ENCODE measurements around the gene JAZF1. TPM values are rescaled to one million over a fixed set of nuclear protein-coding genes. Genes with fewer than 3 reads are reported as not detected.

The JAZF1 gene
- total RNA-seq, 2 experiments from 2014 or later, result 3.3 to 4.0 TPM

DNA sequence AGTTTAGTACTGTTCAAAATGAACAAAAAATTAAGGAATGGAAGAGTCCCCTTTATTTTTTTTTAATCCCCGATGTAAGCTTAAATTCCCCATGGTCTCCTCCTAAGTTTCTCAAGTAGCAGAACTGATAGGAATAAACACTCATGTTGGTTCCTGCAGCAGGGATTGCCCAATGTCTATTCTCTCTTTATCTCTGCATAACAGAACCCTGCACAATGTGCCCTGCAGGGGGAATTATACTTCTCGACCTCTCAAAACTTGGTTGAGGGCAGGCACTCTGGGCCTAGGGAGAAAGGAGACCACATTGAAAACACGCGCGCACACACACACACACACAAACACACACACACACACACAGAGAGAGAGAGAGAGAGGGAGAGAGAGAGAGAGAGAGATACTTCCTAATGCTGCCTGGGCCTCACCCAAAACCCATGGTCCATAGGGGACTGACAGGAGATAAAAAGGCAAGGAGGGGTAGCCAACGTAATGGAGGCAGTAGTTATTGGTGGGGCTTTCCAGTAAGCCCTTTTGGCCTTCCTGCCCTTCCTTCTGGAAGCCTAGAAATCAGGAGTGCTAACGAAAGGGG is 22.7 kb downstream of the JAZF1 start:
- Mint-ChIP-seq H3K36me3 (ENCODE audit: low read depth) (peaks cover 7% of the 10 kb centered on the region), H3K27ac (no peak overlapping the region), H3K9me3 (no peaks in the 10 kb centered on the region), H3K4me1 (ENCODE audit: low read depth) (peaks cover 39% of the 10 kb centered on the region), H3K4me3 (no peak overlapping the region), H3K27me3 (no peaks in the 10 kb centered on the region)
- ChIA-PET POLR2A (interaction anchor here (0.9 kb wide), 1 partner anchor 20 kb away, joined by 3 read pairs; no protein-coding TSS in a partner anchor), CTCF (interaction anchor here (0.5 to 1.0 kb wide), 4 partner anchors 15 to 139 kb away, joined by 3 read pairs; no protein-coding TSS in a partner anchor)
- DNase-seq (no peak), ATAC-seq (no peak)
- TF ChIP-seq, protein P1, sequence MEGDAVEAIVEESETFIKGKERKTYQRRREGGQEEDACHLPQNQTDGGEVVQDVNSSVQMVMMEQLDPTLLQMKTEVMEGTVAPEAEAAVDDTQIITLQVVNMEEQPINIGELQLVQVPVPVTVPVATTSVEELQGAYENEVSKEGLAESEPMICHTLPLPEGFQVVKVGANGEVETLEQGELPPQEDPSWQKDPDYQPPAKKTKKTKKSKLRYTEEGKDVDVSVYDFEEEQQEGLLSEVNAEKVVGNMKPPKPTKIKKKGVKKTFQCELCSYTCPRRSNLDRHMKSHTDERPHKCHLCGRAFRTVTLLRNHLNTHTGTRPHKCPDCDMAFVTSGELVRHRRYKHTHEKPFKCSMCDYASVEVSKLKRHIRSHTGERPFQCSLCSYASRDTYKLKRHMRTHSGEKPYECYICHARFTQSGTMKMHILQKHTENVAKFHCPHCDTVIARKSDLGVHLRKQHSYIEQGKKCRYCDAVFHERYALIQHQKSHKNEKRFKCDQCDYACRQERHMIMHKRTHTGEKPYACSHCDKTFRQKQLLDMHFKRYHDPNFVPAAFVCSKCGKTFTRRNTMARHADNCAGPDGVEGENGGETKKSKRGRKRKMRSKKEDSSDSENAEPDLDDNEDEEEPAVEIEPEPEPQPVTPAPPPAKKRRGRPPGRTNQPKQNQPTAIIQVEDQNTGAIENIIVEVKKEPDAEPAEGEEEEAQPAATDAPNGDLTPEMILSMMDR (IDR thresholded peaks at IDR 0.05), result no peak
- intact Hi-C loops (cut with micrococcal nuclease), result no loop called here

DNA sequence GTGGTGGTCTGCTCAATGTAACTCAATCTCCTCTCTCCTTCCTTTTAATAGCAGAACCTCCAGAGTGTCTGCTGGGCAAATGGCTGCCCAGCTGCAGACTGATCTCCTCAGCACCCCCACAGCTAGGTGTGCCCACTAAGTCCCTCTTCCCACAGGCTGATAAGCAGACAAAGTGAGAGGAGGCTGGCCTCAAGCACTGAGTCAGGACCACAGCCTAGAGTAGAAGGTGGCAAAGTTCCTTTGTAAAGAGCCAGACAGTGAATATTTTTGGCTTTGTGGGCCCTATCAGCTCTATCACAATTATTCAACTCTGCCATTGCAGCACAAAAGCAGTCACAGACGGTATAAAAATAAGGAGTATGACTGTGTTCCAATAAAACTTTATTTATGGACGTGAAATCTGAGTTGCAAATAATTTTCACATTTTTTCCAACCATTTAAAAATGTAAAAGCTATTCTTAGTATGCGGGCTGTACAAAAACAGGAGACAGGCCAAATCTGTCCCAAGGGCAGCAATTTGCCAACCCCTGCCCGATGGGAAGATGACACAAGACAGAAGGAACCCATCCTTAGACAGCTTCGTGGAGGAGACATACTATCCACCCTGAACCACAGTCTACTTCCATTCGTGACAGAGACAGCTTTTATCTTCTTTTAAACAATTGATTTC is 23.4 kb downstream of the JAZF1 start:
- ChIA-PET CTCF (interaction anchor here (0.9 to 1.0 kb wide), 3 partner anchors 15 to 140 kb away, joined by 3 read pairs; no protein-coding TSS in a partner anchor), POLR2A (interaction anchor here (0.9 kb wide), 1 partner anchor 21 kb away, joined by 3 read pairs; no protein-coding TSS in a partner anchor)
- Mint-ChIP-seq H3K4me1 (ENCODE audit: low read depth) (peaks cover 46% of the 10 kb centered on the region), H3K27ac (no peak overlapping the region), H3K4me3 (no peak overlapping the region), H3K36me3 (ENCODE audit: low read depth) (peaks cover 7% of the 10 kb centered on the region), H3K9me3 (peaks cover 1% of the 10 kb centered on the region), H3K27me3 (no peaks in the 10 kb centered on the region)
- ATAC-seq (no peak), DNase-seq (no peak)
- TF ChIP-seq, protein P1 (IDR thresholded peaks at IDR 0.05), result no peak
- intact Hi-C loops (cut with micrococcal nuclease), result no loop called here

DNA sequence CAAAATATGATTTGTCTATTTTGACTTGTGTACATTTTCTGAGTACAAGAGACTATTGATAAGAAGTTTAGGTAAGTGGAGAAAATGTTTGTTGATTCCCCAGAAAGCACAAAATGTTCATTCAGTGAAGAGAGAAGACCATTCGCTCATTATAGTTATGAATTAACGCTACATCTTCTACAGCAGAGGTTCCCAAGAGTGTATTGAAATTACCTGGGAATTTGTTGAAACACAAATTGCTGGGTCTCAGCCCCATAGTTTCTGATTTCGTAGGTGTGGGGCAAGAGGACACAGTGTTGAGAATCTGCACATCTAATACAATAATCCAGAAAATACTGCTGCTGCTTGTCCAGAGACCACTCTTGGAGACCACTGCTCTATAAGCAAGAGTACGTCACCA is 24.2 kb downstream of the JAZF1 start:
- intact Hi-C loops (cut with micrococcal nuclease), result no loop called here
- ATAC-seq (no peak), DNase-seq (no peak)
- POLR2A ChIA-PET, result interaction anchor here (1.2 kb wide), 1 partner anchor 83 kb away, joined by 3 read pairs; no protein-coding TSS in a partner anchor
- TF ChIP-seq, protein P1 (IDR thresholded peaks at IDR 0.05), result no peak
- Mint-ChIP-seq H3K27ac (no peak overlapping the region), H3K27me3 (no peaks in the 10 kb centered on the region), H3K4me3 (no peak overlapping the region), H3K36me3 (ENCODE audit: low read depth) (peaks cover 7% of the 10 kb centered on the region), H3K4me1 (ENCODE audit: low read depth) (peaks cover 51% of the 10 kb centered on the region), H3K9me3 (peaks cover 1% of the 10 kb centered on the region)
- CTCF ChIA-PET, result no interaction called here

DNA sequence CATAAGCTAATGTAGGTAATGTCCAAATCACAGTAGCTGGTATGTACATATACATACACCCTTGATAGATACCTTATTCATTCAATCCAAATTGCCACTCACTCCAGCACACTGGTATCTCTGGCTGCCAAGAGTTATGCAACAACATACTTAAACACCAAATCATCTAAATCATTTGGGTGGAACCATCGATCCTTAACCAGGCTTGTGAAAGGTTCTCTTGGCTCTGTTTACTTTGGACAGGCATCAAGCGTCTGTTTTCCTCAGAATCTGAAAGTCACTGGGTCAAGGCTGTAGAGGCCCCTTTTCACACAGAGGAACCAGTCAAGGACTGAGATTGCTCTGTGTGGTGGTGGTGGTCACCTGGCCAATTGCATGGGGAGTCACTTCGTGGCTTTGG is 24.6 kb downstream of the JAZF1 start:
- Mint-ChIP-seq H3K9me3 (peaks cover 1% of the 10 kb centered on the region), H3K27ac (peak overlapping the region; percentile 82), H3K36me3 (ENCODE audit: low read depth) (peaks cover 7% of the 10 kb centered on the region), H3K4me1 (ENCODE audit: low read depth) (peaks cover 51% of the 10 kb centered on the region), H3K4me3 (no peak overlapping the region), H3K27me3 (no peaks in the 10 kb centered on the region)
- POLR2A ChIA-PET, result interaction anchor here (1.2 kb wide), 1 partner anchor 83 kb away, joined by 3 read pairs; no protein-coding TSS in a partner anchor
- intact Hi-C loops (cut with micrococcal nuclease), result loop anchor here (2.0 kb wide), 1 partner anchor 51 kb away; no protein-coding TSS in a partner anchor
- CTCF ChIA-PET, result no interaction called here
- DNase-seq, result no peak
- TF ChIP-seq, protein P1 (IDR thresholded peaks at IDR 0.05), result no peak
- ATAC-seq, result no peak

Data from activated CD8-positive, alpha-beta T cell treated with anti-CD3 and anti-CD28 coated beads for 36 hours (primary cell).